ENCODE data around the gene SLBP.

Gene SLBP

DNA sequence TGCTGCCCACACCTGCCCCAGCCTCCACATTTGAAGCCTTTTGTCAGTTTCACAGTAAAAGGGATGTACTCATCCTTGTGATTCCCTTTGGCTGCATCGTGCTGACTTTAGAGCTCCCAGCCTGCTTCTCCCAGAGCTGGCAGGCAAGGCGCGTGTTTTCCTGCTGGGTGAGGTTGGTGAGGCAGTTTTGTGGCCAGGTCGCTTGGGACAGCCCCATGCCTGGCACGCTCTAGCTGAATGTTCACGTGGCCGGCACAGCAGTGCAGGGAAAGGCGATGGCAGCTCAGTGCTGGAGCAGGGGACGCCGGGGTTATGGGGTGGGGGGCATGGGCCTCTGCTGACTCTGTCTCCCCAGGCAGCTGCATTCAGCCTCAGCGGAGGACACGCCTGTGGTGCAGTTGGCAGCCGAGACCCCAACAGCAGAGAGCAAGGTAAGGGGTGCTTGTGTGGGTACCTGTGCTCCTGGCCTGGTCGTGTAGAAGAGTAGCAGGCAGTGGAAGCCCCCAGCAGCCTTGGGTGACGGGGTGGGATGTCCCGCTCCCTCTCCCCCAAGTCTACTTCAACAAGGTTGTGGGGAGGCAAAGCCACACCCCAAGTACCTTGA, 18.5 kb upstream of the SLBP start:
- H3K9me3 ChIP-seq (ENCODE audit: insufficient read depth, low read length) = no peaks in the 10 kb centered on the region
- H3K36me3 ChIP-seq (ENCODE audit: low read length) = peaks cover 54% of the 10 kb centered on the region
- peaks cover 14% of the 10 kb centered on the region; the same call in 1 of the 2 replicates for H4K20me1 ChIP-seq (ENCODE audit: low read depth, low read length)
- H3K79me2 ChIP-seq (ENCODE audit: insufficient read depth, low read length) = peaks cover 67% of the 10 kb centered on the region
- no peak overlapping the region for H3K9ac ChIP-seq (ENCODE audit: low read length)
- H3K27me3 ChIP-seq (ENCODE audit: low read length) = no peaks in the 10 kb centered on the region
- H3K27ac ChIP-seq (ENCODE audit: low read depth, low read length) = no peak overlapping the region
- no peak overlapping the region for H3K4me3 ChIP-seq (ENCODE audit: insufficient read depth, low read length, poor library complexity, severe bottlenecking)
- no peak overlapping the region for H3K4me2 ChIP-seq (ENCODE audit: low read depth, low read length, poor library complexity, severe bottlenecking)
- H3F3A ChIP-seq (ENCODE audit: insufficient read depth) = no peaks in the 10 kb centered on the region
- no peak overlapping the region for H2AFZ ChIP-seq (ENCODE audit: low read depth, low read length, severe bottlenecking)
- no peaks in the 10 kb centered on the region for H3K9me2 ChIP-seq (replicated peaks; ENCODE audit: insufficient read depth, low read length)
- TF ChIP-seq, protein P1, sequence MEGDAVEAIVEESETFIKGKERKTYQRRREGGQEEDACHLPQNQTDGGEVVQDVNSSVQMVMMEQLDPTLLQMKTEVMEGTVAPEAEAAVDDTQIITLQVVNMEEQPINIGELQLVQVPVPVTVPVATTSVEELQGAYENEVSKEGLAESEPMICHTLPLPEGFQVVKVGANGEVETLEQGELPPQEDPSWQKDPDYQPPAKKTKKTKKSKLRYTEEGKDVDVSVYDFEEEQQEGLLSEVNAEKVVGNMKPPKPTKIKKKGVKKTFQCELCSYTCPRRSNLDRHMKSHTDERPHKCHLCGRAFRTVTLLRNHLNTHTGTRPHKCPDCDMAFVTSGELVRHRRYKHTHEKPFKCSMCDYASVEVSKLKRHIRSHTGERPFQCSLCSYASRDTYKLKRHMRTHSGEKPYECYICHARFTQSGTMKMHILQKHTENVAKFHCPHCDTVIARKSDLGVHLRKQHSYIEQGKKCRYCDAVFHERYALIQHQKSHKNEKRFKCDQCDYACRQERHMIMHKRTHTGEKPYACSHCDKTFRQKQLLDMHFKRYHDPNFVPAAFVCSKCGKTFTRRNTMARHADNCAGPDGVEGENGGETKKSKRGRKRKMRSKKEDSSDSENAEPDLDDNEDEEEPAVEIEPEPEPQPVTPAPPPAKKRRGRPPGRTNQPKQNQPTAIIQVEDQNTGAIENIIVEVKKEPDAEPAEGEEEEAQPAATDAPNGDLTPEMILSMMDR (IDR thresholded peaks at IDR 0.05; ENCODE audit: insufficient read depth, low read length, poor library complexity, severe bottlenecking) = no peak
- no peak for TF ChIP-seq EZH2phosphoT487 (conservative IDR thresholded peaks at IDR 0.05; ENCODE audit: low read length)

DNA sequence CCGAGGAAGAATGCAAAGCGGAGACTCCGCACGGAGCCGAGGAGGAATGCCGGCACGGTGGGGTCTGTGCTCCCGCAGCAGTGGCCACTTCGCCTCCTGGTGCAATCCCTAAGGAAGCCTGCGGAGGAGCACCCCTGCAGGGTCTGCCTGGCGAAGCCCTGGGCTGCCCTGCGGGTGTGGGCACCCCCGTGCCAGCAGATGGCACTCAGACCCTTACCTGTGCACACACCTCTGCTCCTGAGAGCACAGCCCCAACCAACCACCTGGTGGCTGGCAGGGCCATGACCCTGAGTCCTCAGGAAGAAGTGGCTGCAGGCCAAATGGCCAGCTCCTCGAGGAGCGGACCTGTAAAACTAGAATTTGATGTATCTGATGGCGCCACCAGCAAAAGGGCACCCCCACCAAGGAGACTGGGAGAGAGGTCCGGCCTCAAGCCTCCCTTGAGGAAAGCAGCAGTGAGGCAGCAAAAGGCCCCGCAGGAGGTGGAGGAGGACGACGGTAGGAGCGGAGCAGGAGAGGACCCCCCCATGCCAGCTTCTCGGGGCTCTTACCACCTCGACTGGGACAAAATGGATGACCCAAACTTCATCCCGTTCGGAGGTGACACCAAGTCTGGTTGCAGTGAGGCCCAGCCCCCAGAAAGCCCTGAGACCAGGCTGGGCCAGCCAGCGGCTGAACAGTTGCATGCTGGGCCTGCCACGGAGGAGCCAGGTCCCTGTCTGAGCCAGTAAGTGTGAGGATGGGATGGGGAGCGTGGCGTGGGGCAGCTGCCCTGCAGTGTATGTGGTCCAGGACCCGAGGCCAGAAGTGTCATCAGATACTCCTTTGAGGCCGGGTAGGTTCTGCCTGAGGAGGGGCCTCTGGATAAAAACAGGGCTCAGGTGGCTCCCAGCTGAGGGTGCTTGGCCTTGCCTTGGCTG, 16.2 kb upstream of the SLBP start:
- H3K4me3 ChIP-seq (ENCODE audit: insufficient read depth, low read length, poor library complexity, severe bottlenecking) = no peak overlapping the region
- H3K9me3 ChIP-seq (ENCODE audit: insufficient read depth, low read length) = no peaks in the 10 kb centered on the region
- no peak overlapping the region for H2AFZ ChIP-seq (ENCODE audit: low read depth, low read length, severe bottlenecking)
- no peak overlapping the region for H3K9ac ChIP-seq (ENCODE audit: low read length)
- no peaks in the 10 kb centered on the region for H3K9me2 ChIP-seq (replicated peaks; ENCODE audit: insufficient read depth, low read length)
- H4K20me1 ChIP-seq (ENCODE audit: low read depth, low read length) = peaks cover 14% of the 10 kb centered on the region; the same call in 1 of the 2 replicates
- peaks cover 87% of the 10 kb centered on the region for H3K79me2 ChIP-seq (ENCODE audit: insufficient read depth, low read length)
- H3F3A ChIP-seq (ENCODE audit: insufficient read depth) = peaks cover 5% of the 10 kb centered on the region
- no peak for TF ChIP-seq EZH2phosphoT487 (conservative IDR thresholded peaks at IDR 0.05; ENCODE audit: low read length)
- TF ChIP-seq, protein P1 (IDR thresholded peaks at IDR 0.05; ENCODE audit: insufficient read depth, low read length, poor library complexity, severe bottlenecking) = no peak
- H3K36me3 ChIP-seq (ENCODE audit: low read length) = peaks cover 46% of the 10 kb centered on the region
- H3K27ac ChIP-seq (ENCODE audit: low read depth, low read length) = no peak overlapping the region
- H3K27me3 ChIP-seq (ENCODE audit: low read length) = no peaks in the 10 kb centered on the region
- no peak overlapping the region for H3K4me2 ChIP-seq (ENCODE audit: low read depth, low read length, poor library complexity, severe bottlenecking)

DNA sequence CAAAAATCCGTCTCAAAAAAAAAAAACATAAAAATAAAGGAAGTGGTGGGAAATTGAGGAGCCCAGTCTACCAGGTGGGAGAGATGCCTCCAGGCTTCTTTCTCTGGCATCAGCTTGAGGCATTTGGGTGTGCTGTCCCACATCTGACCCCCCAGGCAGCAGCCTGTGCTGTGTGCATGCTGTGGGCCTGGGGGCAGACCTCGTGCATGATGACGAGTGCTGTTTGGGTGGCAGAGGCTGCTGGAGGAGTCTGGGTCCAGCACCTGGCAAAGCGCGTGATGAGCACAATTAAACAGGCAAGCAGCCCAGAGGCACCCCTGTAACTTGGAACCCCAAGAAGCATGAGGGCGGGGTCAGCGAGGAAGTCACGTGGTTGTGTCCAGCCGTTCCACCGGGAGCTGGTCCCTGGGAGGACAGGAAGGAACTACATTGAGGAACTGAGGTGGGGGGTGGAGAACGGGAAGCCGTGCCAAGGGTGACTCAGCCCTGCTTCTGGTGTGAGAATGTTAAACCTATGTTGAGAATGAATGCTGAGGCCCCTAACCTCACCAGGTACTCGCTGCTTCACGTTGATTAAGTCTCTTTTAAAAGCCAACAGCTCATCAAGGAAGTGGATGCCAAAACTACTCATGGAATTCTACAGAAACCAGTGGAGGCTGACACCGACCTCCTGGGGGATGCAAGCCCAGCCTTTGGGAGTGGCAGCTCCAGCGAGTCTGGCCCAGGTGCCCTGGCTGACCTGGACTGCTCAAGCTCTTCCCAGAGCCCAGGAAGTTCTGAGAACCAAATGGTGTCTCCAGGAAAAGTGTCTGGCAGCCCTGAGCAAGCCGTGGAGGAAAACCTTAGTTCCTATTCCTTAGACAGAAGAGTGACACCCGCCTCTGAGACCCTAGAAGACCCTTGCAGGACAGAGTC, 15.3 kb upstream of the SLBP start:
- Histone ChIP-seq H3K9me3 (ENCODE audit: insufficient read depth, low read length) (no peaks in the 10 kb centered on the region), H3K79me2 (ENCODE audit: insufficient read depth, low read length) (peaks cover 86% of the 10 kb centered on the region), H3K9me2 (replicated peaks; ENCODE audit: insufficient read depth, low read length) (no peaks in the 10 kb centered on the region), H3K36me3 (ENCODE audit: low read length) (peaks cover 37% of the 10 kb centered on the region), H3K9ac (ENCODE audit: low read length) (no peak overlapping the region), H4K20me1 (ENCODE audit: low read depth, low read length) (peaks cover 10% of the 10 kb centered on the region; the same call in 1 of the 2 replicates), H3F3A (ENCODE audit: insufficient read depth) (peaks cover 14% of the 10 kb centered on the region), H3K4me2 (ENCODE audit: low read depth, low read length, poor library complexity, severe bottlenecking) (no peak overlapping the region), H3K27ac (ENCODE audit: low read depth, low read length) (no peak overlapping the region), H3K27me3 (ENCODE audit: low read length) (no peaks in the 10 kb centered on the region), H3K4me3 (ENCODE audit: insufficient read depth, low read length, poor library complexity, severe bottlenecking) (no peak overlapping the region), H2AFZ (ENCODE audit: low read depth, low read length, severe bottlenecking) (no peak overlapping the region)
- TF ChIP-seq, protein P1 (IDR thresholded peaks at IDR 0.05; ENCODE audit: insufficient read depth, low read length, poor library complexity, severe bottlenecking) = no peak
- TF ChIP-seq EZH2phosphoT487 (conservative IDR thresholded peaks at IDR 0.05; ENCODE audit: low read length) = no peak
